SU-DHL-6 (cell line): ENCODE results near the gene PTGER3.

Source experiments
- CTCF ChIP-seq: fragments of 200-600 bp; sonication (generic); IDR thresholded peaks from one replicate; pipeline ENCODE4 v1.5.1; 2017; ENCODE audit warnings: antibody characterized with exemption, mild to moderate bottlenecking, low read length, moderate library complexity; ENCODE audit not compliant: insufficient read depth, poor library complexity, severe bottlenecking
- EZH2phosphoT487 ChIP-seq: fragments of 200-600 bp; sonication (generic), shearing (Covaris generic); conservative IDR thresholded peaks from 2 replicates; pipeline ENCODE4 v1.6.1; 2018; ENCODE audit warnings: mild to moderate bottlenecking, antibody characterized with exemption, low read length, moderate library complexity, mixed read lengths

- TF ChIP-seq CTCF (no peak), EZH2phosphoT487 (no peak)
These were observed 41.1 kb upstream of the PTGER3 start for GRCh38 chr1:71088645-71089287.
